Measurements from ENCODE around the gene ZBTB18. TPM values are rescaled to one million over a fixed set of nuclear protein-coding genes. Genes with fewer than 3 reads are reported as not detected.

Gene ZBTB18
- total RNA-seq, 1 experiment from 2014 or later: 12.1 TPM

GRCh38 chr1:244041466-244042120, 9.5 kb upstream of the ZBTB18 start:
- no peak for TF ChIP-seq CTCF (conservative IDR thresholded peaks at IDR 0.05)
- Histone ChIP-seq H3K27ac (ENCODE audit: insufficient read length, low read depth, low read length) (no peak overlapping the region), H2BK5ac (ENCODE audit: insufficient read length, low read length) (no peak overlapping the region), H2AK5ac (ENCODE audit: insufficient read length, low read length) (no peak overlapping the region), H3K56ac (ENCODE audit: insufficient read length, low read depth, low read length) (no peak overlapping the region), H2AFZ (ENCODE audit: low read length) (no peak overlapping the region), H3T11ph (ENCODE audit: low read length) (no peak overlapping the region), H2BK120ac (ENCODE audit: low read depth, low read length, poor library complexity, severe bottlenecking) (no peak overlapping the region), H3K23me2 (ENCODE audit: insufficient read length, low read depth, low read length, poor library complexity, severe bottlenecking) (no peaks in the 10 kb centered on the region), H3K18ac (ENCODE audit: insufficient read length, low read depth, low read length) (no peak overlapping the region), H3K23ac (ENCODE audit: insufficient read length, low read depth, low read length) (no peak overlapping the region), H2BK12ac (ENCODE audit: insufficient read length, low read depth, low read length) (no peak overlapping the region), H3K27me3 (ENCODE audit: insufficient read depth, low read length) (no peaks in the 10 kb centered on the region), H2BK20ac (ENCODE audit: low read depth, low read length, poor library complexity, severe bottlenecking) (no peak overlapping the region), H4K5ac (ENCODE audit: insufficient read length, low read depth, low read length) (no peak overlapping the region), H4K91ac (ENCODE audit: insufficient read length, low read depth, low read length) (no peak overlapping the region), H3K79me2 (ENCODE audit: insufficient read depth, low read length) (no peaks in the 10 kb centered on the region), H3K14ac (ENCODE audit: insufficient read depth, low read length) (no peak overlapping the region), H3K4me2 (ENCODE audit: insufficient read depth, insufficient read length, low read length) (no peak overlapping the region), H4K8ac (replicated peaks; ENCODE audit: insufficient read length, low read depth, low read length) (no peak overlapping the region), H4K20me1 (ENCODE audit: control insufficient read depth, insufficient read depth, insufficient read length) (no peaks in the 10 kb centered on the region), H2BK15ac (ENCODE audit: low read depth, low read length) (no peak overlapping the region), H3K4ac (ENCODE audit: low read depth, low read length) (no peak overlapping the region), H3K9ac (ENCODE audit: extremely low read depth, insufficient read length, low read length) (no peak overlapping the region), H3K9me3 (ENCODE audit: control insufficient read depth, low read depth, low read length) (no peaks in the 10 kb centered on the region), H3K79me1 (ENCODE audit: insufficient read depth, low read depth, low read length, poor library complexity, severe bottlenecking) (no peaks in the 10 kb centered on the region), H3K4me1 (ENCODE audit: insufficient read depth, low read length) (no peaks in the 10 kb centered on the region)
- Mint-ChIP-seq H3K9me3 (no peaks in the 10 kb centered on the region), H3K4me1 (peaks cover 4 to 7% of the 10 kb centered on the region in 2 experiments), H3K4me3 (no peak overlapping the region), H3K36me3 (ENCODE audit: insufficient read depth in 1 of 3, low read depth in 3 of 3) (no peaks in the 10 kb centered on the region), H3K27me3 (ENCODE audit: low read depth) (peaks cover 4% of the 10 kb centered on the region), H3K27ac (no peak overlapping the region)
- WGBS (ENCODE audit: extremely low coverage, insufficient read length, low lambda C conversion rate): no CpG with 5 or more reads among the region's 4 CpGs
- no peak for DNase-seq

All from H9 (cell line).